Tongue (tissue), 3 donors: ENCODE measurements around the gene OTUD1. TPM values are rescaled to one million over a fixed set of nuclear protein-coding genes. Genes with fewer than 3 reads are reported as not detected.

ENCODE experiments used
- DNase-seq: peaks from one replicate; pipeline ENCODE4 v3.0.0-alpha.2; 2015
- small RNA-seq: library from RNA; depleted of rRNA; stranded (forward); fragments of <200 nt; gene quantifications from one replicate; pipeline ENCODE3, GENCODE V24; 2014; ENCODE audit warnings: low replicate concordance
- total RNA-seq: library from RNA; depleted of rRNA; stranded (reverse); fragments of >200 nt; gene quantifications from one replicate; pipeline ENCODE4 v1.2.3, GENCODE V29; 2014

OTUD1 gene
- total RNA-seq, 1 donor from 2014 or later: 24.1 TPM

GRCh38 chr10:23467548-23467947, 28.7 kb downstream of the OTUD1 start:
- DNase-seq: no peak

GRCh38 chr10:23469596-23470237, 30.8 kb downstream of the OTUD1 start:
- peak; percentile 32 for DNase-seq

- DNase-seq: no peak
Measured at GRCh38 chr10:23472181-23472580, 33.3 kb downstream of the OTUD1 start.

- no peak for DNase-seq
Measured at GRCh38 chr10:23474081-23474480, 35.2 kb downstream of the OTUD1 start.

GRCh38 chr10:23474626-23475025, 35.8 kb downstream of the OTUD1 start:
- no peak for DNase-seq

GRCh38 chr10:23478570-23478969, 39.7 kb downstream of the OTUD1 start:
- no peak for DNase-seq

- no peak for DNase-seq
Measured at GRCh38 chr10:23479798-23480473, 41.1 kb downstream of the OTUD1 start.

- no peak for DNase-seq
Measured at GRCh38 chr10:23481363-23481961, 42.6 kb downstream of the OTUD1 start.

- DNase-seq: no peak
Measured at GRCh38 chr10:23490115-23490514, 51.2 kb downstream of the OTUD1 start.

Small RNAs within 50 kb of the gene (small RNA-seq; reads per million reads assigned to genes)
- gene MIR1254-2: not detected

Other genes with a start within 250 kb of the OTUD1 start
- not detected for gene PTF1A, start 246.8 kb upstream of the OTUD1 start, total RNA-seq
- 0.82 TPM for gene C10orf67, start 94.3 kb upstream of the OTUD1 start, total RNA-seq